Astrocyte (in vitro differentiated cells and primary cell): Measurements from ENCODE around the gene PITPNB. TPM values are rescaled to one million over a fixed set of nuclear protein-coding genes. Genes with fewer than 3 reads are reported as not detected.

Source experiments
- DNase-seq: peaks from one replicate; pipeline ENCODE4 v3.0.0-alpha.2; 2010; ENCODE audit warnings: low read depth
- FAIRE-seq: peaks from 2 replicates; lab custom pipeline; 2011; peaks lifted over from hg19 to GRCh38; lab: Jason Lieb, UNC
- H2AFZ ChIP-seq: 2 replicates; pipeline ENCODE4 v1.6.0; 2012; ENCODE audit warnings: low read depth, low read length, inconsistent platforms
- H3K27ac ChIP-seq: 2 replicates; pipeline ENCODE4 v1.5.1; 2011; ENCODE audit warnings: low read depth, low read length, inconsistent platforms
- H3K27me3 ChIP-seq: 2 replicates; pipeline ENCODE4 v1.6.0; 2011; ENCODE audit warnings: low read length, inconsistent platforms; ENCODE audit not compliant: insufficient read depth
- H3K36me3 ChIP-seq: 2 replicates; pipeline ENCODE4 v1.5.1; 2011; ENCODE audit warnings: low read length, inconsistent platforms; ENCODE audit not compliant: insufficient read depth
- H3K4me1 ChIP-seq: 2 replicates; pipeline ENCODE4 v1.5.1; 2011; ENCODE audit warnings: low read length, inconsistent platforms; ENCODE audit not compliant: insufficient read depth
- H3K4me2 ChIP-seq: 2 replicates; pipeline ENCODE4 v1.6.0; 2012; ENCODE audit warnings: low read length, inconsistent platforms
- H3K4me3 ChIP-seq: 2 replicates; pipeline ENCODE4 v1.5.1; 2011; ENCODE audit warnings: low read depth, mild to moderate bottlenecking, low read length, inconsistent platforms; ENCODE audit not compliant: insufficient read depth
- H3K79me2 ChIP-seq: 2 replicates; pipeline ENCODE4 v1.6.0; 2012; ENCODE audit warnings: mild to moderate bottlenecking, low read length, inconsistent platforms; ENCODE audit not compliant: insufficient read depth
- H3K9ac ChIP-seq: 2 replicates; pipeline ENCODE4 v1.6.0; 2012; ENCODE audit warnings: mild to moderate bottlenecking, low read length, inconsistent platforms
- H3K9me3 ChIP-seq: 2 replicates; pipeline ENCODE4 v1.5.1; 2012; ENCODE audit warnings: low read depth, mild to moderate bottlenecking, low read length, inconsistent platforms; ENCODE audit not compliant: insufficient read depth
- H4K20me1 ChIP-seq: 2 replicates; pipeline ENCODE4 v1.6.0; 2012; ENCODE audit warnings: low read length, inconsistent platforms; ENCODE audit not compliant: insufficient read depth
- H3K27ac Mint-ChIP-seq: one replicate; pipeline ENCODE4 v1.8.0; 2021; ENCODE audit warnings: mild to moderate bottlenecking, mixed read lengths; ENCODE audit not compliant: unreplicated experiment
- H3K27me3 Mint-ChIP-seq: one replicate; pipeline ENCODE4 v1.8.0; 2021; ENCODE audit warnings: low read depth, mixed read lengths; ENCODE audit not compliant: unreplicated experiment
- H3K36me3 Mint-ChIP-seq: one replicate; pipeline ENCODE4 v1.8.0; 2021; ENCODE audit warnings: low read depth, mixed read lengths; ENCODE audit not compliant: unreplicated experiment
- H3K4me1 Mint-ChIP-seq: one replicate; pipeline ENCODE4 v1.8.0; 2021; ENCODE audit warnings: low read depth, mixed read lengths; ENCODE audit not compliant: unreplicated experiment
- H3K4me3 Mint-ChIP-seq: one replicate; pipeline ENCODE4 v1.8.0; 2021; ENCODE audit warnings: mild to moderate bottlenecking, moderate library complexity, mixed read lengths; ENCODE audit not compliant: unreplicated experiment
- H3K9me3 Mint-ChIP-seq: one replicate; pipeline ENCODE4 v1.8.0; 2021; ENCODE audit warnings: mild to moderate bottlenecking, mixed read lengths; ENCODE audit not compliant: unreplicated experiment
- CTCF ChIP-seq: IDR thresholded peaks from 2 replicates; pipeline ENCODE4 v1.5.1; 2011; ENCODE audit warnings: low read depth, mild to moderate bottlenecking, inconsistent platforms, low read length, moderate library complexity; ENCODE audit not compliant: insufficient read depth
- EZH2 ChIP-seq: IDR thresholded peaks from 2 replicates; pipeline ENCODE4 v1.6.1; 2012; ENCODE audit warnings: mild to moderate bottlenecking, low read length, inconsistent platforms; ENCODE audit not compliant: insufficient read depth
- total RNA-seq: library from RNA; stranded (reverse); gene quantifications from 2 replicates; pipeline ENCODE4 v1.2.1, GENCODE V29; 2021

Gene PITPNB
- total RNA-seq, 1 donor from 2014 or later = 90.6 TPM

- no peak overlapping the region for H3K4me2 ChIP-seq
- H3K9me3 Mint-ChIP-seq = peaks cover 4% of the 10 kb centered on the region
- peaks cover 7% of the 10 kb centered on the region for H3K36me3 ChIP-seq
- peaks cover 31% of the 10 kb centered on the region for H3K36me3 Mint-ChIP-seq
- peaks cover 5% of the 10 kb centered on the region for H4K20me1 ChIP-seq
- H3K9me3 ChIP-seq = no peaks in the 10 kb centered on the region
- FAIRE-seq (no peak), DNase-seq (no peak)
- no peak overlapping the region for H2AFZ ChIP-seq
- peak overlapping the region; percentile 47 for H3K27ac Mint-ChIP-seq
- no peaks in the 10 kb centered on the region for H3K79me2 ChIP-seq
- H3K4me3 ChIP-seq = no peak overlapping the region
- no peak overlapping the region for H3K27ac ChIP-seq
- no peaks in the 10 kb centered on the region for H3K4me1 ChIP-seq
- peaks cover 5% of the 10 kb centered on the region for H3K4me1 Mint-ChIP-seq
- H3K27me3 ChIP-seq = no peaks in the 10 kb centered on the region
- H3K4me3 Mint-ChIP-seq = no peak overlapping the region
- H3K27me3 Mint-ChIP-seq = no peaks in the 10 kb centered on the region
- TF ChIP-seq EZH2 (no peak), CTCF (no peak)
- H3K9ac ChIP-seq = no peak overlapping the region
Measured at GRCh38 chr22:27842669-27843431, 76.2 kb downstream of the PITPNB start.

GRCh38 chr22:27842201-27842600 lies 76.9 kb downstream of the PITPNB start:
- H3K4me3 ChIP-seq = no peak overlapping the region
- H3K4me1 ChIP-seq = no peaks in the 10 kb centered on the region
- H2AFZ ChIP-seq = no peak overlapping the region
- peaks cover 4% of the 10 kb centered on the region for H4K20me1 ChIP-seq
- no peaks in the 10 kb centered on the region for H3K79me2 ChIP-seq
- Mint-ChIP-seq H3K4me3 (no peak overlapping the region), H3K27me3 (no peaks in the 10 kb centered on the region), H3K4me1 (peaks cover 5% of the 10 kb centered on the region), H3K36me3 (peaks cover 27% of the 10 kb centered on the region), H3K9me3 (peaks cover 9% of the 10 kb centered on the region), H3K27ac (peak overlapping the region; percentile 47)
- H3K9me3 ChIP-seq = no peaks in the 10 kb centered on the region
- H3K4me2 ChIP-seq = no peak overlapping the region
- DNase-seq (no peak), FAIRE-seq (no peak)
- H3K9ac ChIP-seq = no peak overlapping the region
- no peaks in the 10 kb centered on the region for H3K27me3 ChIP-seq
- TF ChIP-seq CTCF (no peak), EZH2 (no peak)
- peaks cover 5% of the 10 kb centered on the region for H3K36me3 ChIP-seq
- H3K27ac ChIP-seq = no peak overlapping the region

GRCh38 chr22:27840436-27840835 lies 78.6 kb downstream of the PITPNB start:
- H4K20me1 ChIP-seq = no peaks in the 10 kb centered on the region
- no peak for TF ChIP-seq EZH2
- TF ChIP-seq CTCF = no peak
- no peak overlapping the region for H3K9ac ChIP-seq
- H3K4me1 Mint-ChIP-seq = peaks cover 13% of the 10 kb centered on the region
- DNase-seq (no peak), FAIRE-seq (no peak)
- no peaks in the 10 kb centered on the region for H3K79me2 ChIP-seq
- H3K9me3 ChIP-seq = no peaks in the 10 kb centered on the region
- no peaks in the 10 kb centered on the region for H3K27me3 ChIP-seq
- H3K4me3 ChIP-seq = no peak overlapping the region
- no peaks in the 10 kb centered on the region for H3K27me3 Mint-ChIP-seq
- peaks cover 9% of the 10 kb centered on the region for H3K9me3 Mint-ChIP-seq
- no peak overlapping the region for H3K27ac ChIP-seq
- H3K4me2 ChIP-seq = no peak overlapping the region
- no peak overlapping the region for H3K4me3 Mint-ChIP-seq
- no peak overlapping the region for H2AFZ ChIP-seq
- peaks cover 22% of the 10 kb centered on the region for H3K36me3 Mint-ChIP-seq
- no peak overlapping the region for H3K27ac Mint-ChIP-seq
- H3K4me1 ChIP-seq = no peaks in the 10 kb centered on the region
- H3K36me3 ChIP-seq = no peaks in the 10 kb centered on the region
